Occipital lobe (tissue), 2 donors: Measurements from ENCODE around the gene SELENOS. TPM values are rescaled to one million over a fixed set of nuclear protein-coding genes. Genes with fewer than 3 reads are reported as not detected.

Experiments used
- DNase-seq: peaks from one replicate; lab custom pipeline; 2025; lab: John Stamatoyannopoulos, UW
- total RNA-seq: library from RNA; depleted of rRNA; stranded (reverse); fragments of >200 nt; gene quantifications from one replicate; pipeline ENCODE4 v1.2.3, GENCODE V29; 2014

Gene SELENOS
- total RNA-seq, 1 donor from 2014 or later, result 40.1 TPM

DNA sequence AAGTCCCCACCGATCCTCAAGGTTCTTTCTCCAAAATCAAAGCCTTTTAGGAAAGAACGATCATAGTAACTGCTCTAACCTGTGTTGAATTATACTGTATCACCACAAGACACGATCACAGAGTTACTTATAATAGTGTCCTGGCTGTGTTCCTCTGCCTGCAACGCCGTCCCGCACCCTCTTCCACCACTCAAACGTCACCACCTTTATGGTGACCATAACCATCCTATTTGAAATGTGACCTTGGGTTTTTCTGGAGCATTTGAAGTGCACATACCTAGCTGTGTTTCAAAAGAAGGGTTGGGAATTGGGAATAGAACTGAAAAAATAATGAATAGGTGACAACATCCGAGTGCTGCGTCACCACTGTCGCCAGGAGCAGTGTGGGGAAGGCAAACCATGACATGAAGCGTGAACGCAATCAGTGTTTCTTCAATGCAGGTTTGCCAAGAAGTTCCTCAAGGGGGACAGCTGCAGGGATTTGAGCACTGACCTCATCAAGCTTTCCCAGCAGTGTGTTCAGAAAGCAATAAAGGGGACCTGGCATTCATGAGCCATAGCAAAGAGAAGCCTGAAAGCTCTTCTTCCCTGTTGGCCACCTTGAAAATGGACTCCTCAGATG is 769 bp upstream of the SELENOS start:
- no peak for DNase-seq

DNA sequence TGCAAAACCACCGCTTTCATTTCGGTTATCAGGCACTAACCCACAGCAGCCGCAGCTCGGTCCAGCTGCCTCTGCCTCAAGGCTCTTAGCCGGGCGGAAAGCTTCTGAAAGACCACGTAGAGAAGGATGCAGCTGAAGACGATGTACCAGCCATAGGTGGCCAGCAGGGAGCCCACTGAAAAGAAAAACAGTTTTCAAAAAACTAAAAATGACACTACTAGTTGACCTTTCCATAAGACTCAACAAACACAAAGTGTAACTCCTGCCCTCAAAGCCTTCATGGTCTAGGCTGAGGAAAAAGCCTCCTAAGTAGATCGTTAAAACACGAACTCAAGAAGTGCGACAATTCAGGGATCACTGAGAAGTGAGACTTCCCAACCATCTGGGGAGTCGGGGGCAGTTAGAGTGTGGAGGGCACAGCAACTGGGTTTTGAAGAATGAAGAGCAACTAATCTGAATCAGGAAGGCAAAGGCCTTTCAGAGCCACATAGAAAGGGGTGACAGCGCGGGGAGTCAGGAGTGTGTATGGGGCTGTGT is 716 bp downstream of the SELENOS start:
- no peak for DNase-seq

DNA sequence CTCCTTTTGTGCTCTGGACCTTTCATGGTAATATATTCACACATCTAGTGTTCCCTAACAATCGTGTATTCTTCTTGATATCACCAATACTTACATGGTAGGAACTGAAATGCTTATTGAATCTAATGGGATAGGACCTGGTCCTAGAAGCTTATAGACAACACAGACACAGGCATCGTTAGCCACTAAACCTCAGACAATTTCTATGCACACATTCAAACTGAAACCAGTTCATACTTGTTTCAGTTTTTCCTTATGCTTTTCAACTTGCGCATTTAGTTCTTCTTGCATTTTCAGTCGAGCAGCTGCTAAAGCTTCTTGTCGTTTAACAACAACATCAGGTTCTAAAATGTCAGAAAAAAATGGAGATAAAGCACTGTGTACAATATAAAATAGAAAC is 2.3 kb downstream of the SELENOS start:
- no peak for DNase-seq

DNA sequence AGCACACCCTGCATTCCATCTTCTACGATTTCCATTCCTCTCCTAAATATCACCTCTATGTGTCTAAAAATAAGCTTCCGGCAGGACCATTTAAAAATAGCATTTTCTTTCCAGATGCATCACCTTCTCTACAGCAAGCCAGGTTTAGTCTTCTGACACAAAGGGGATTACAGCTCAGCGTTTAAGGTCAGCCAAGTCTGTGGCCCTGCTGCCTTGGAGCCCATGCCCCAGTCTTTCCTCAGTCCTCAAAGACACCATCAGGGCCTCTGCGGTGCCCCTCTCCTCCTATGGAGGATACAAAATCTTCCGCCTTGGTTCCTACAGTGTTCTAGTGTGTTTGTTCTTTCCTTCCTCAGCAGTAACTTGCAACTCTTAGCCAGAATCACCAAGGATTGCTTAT is 3.8 kb downstream of the SELENOS start:
- no peak for DNase-seq

DNA sequence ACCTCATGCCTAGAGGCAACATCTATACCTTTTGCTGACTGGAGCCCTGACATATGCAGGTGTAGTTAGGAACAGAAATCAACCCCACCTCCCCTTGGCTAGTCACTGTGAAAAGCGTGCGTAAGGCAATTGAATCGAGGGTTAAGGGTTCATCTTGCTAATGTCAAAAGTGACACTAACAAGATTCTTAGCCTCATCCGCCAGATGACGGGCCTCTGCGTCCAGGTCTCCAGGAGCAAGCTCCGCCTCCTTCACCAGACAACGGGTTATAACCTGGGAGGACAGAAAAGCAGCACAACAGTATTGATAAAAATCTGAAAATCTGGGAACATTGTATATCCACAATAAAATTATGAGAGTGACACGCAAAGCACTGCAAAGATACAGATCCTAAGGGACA is 4.7 kb downstream of the SELENOS start:
- DNase-seq, result no peak

GRCh38 chr15:101269479-101270223 is 7.6 kb downstream of the SELENOS start:
- DNase-seq, result no peak

DNA sequence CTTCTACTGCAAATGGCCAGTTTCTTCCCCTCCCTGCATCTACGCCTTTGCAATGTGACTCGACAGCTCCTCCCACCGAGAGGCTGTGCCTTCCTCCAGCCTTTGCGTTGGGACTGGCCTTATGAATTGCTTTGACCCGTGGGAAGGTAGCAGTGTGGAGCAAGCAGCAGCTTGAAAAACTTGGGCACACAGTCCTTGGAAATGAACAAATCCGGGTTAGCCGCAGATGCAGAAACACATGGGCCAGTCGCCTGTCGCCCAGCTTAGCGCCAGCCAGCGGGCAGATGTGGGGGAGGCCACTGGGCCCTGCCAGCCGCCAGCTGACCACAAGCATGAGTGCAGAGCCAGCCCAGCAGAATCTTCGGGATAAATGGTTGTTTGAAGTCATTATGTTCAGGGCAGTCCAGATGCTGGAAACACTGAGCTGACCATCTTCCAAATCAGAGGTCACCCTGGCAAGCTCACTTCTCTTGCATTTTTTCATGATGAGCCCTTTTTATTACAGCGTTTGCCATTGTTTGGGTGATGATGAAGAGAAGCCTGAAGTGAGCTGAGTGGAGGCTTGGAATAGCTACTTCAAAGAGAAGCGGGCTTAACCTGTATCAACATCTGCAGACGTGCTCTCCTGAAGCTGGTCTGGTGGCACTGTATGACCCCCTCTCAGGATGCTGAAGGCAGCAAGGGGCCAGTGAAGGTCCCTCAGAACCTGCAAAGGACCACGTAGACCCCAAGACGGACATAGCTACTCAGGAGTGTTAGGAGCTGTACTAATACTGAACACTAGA is 9.8 kb downstream of the SELENOS start:
- DNase-seq, result peak; percentile 51

- DNase-seq, result no peak
These were observed 10.5 kb downstream of the SELENOS start for GRCh38 chr15:101266787-101267186.

DNA sequence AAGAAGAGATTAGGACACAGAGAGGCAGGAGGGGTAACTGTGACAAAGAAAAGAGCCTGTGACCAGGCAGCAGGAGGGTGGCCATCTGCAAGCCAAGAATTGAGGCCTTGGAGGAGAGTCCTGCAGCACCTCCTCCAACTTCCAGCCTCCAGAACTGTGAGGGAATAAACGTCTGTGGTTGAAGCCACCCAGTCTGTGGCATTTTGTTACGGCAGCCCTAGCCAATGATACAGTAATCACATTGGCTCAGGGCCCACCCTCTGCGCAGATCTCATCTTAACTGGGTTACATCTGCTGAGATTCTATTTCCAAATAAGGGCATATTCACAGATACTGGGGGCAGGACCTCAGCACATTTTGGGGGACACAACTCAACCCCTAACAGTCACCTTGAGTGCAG is 11.3 kb downstream of the SELENOS start:
- DNase-seq, result no peak

DNA sequence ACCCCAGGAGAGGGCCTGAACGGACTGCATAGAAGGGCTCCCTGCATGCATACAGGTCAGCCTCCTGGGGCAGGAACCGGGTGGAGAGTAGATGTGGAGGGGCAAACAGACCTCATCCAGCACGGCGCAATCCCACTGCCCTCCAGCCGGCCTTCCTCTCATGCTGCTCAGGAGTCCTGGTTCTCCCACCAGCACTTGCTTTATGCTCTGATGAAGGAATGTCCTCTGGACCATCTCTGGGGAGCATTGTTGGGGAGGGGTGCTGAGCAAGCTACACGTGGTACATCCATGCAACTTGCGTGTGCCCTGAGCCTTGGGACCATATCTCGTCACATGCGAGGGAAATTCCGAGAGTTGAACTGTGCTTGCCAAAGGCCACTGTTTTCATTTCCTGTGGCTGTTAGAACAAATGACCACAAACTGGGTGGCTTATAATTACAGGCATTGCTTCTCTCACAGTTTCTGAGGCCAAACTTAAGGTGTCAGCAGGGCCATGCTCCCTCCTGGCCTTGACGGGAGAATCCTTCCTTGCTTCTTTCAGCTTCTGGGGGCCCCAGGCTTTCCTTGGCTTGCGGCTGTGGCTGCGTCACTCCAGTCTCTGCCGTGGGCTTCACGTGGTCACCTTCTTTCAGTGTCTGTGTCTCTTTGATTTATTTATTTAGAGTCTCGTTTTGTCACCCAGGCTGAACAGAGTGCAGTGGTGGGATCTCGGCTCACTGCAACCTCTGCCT is 12.2 kb downstream of the SELENOS start:
- DNase-seq, result no peak

DNA sequence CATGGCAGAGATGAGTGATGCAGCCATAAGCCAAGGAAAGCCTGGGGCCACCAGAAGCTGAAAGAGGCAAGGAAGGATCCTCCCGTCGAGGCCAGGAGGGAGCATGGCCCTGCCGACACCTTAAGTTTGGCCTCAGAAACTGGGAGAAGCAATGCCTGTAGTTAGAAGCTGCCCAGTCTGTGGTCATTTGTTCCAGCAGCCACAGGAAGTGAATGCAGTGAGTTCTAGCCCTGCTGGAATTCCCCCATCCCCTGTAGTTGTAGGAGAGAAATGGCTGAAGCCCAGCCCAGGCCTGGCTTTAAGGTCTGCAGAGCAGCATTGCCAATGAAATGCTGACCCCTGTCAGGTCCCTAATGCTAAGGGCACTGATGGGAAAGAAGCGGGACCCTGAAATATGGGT is 13.3 kb downstream of the SELENOS start:
- DNase-seq, result no peak

DNA sequence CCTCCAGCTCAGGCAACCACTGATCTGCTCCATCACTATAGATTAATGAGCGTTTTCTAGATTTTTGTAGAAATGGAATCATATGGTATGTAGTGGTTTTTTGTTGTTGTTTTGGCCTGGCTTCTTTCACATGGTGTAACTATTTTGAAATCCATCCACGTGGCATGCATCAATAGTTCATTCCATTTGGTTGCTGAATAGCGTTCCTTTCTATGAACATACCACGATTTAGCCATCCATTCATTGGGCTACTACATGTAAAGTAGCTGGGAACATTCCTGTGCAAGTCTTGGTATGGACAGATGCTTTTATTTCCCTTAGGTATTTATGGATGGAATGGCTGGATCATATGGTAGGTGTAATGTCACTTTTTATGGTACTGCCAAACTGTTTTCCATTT is 14.7 kb downstream of the SELENOS start:
- no peak for DNase-seq

- DNase-seq, result no peak
These were observed 18.8 kb downstream of the SELENOS start for GRCh38 chr15:101258238-101259144.

DNA sequence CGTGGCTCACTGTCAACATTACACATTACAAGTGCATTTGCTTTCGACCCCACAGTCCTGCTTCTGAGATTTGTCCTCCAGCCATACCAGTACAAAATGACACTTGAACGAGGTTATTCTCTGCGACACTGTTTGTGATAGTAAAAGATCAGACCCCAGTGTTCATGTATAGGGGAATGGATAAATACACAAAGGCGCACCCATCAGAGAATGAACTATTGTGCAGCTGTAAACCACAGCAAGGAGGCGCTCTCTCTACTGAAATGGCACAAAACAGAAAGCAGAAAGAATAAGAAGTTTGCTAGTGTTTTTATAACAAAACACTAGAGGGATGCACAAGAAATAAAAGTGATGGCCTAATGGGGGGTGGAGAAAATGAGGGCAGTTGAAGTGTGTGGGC is 20.5 kb downstream of the SELENOS start:
- DNase-seq, result no peak

DNA sequence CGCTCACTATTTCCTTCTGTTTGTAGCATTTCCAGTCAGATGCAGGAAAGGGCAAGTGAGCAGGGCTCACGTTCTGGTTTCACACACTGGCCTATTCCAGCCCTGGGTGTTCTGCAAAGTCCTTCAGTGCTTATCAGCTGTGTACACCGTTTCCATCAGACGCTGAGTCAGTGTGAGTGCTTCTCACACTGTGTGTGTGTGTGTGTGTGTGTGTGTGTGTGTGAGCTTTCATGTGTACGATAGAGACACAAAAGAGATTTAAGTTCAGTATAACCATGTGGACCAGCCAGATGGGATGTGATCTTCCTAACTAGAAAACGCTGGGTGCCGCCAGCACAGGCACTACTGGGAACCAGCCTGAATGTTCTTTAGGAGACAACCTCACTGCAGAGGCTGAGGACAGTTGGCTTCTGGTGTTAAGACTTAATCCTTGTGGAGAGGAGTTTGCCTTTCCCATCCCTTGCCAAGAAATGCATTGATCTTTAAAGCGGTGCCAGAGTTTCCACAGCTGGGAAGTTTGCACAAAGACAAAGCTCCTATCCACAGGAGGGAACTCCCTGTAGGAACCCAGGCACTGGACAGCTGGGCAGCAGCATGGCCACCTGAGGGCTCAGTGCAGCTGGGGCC is 21.6 kb downstream of the SELENOS start:
- DNase-seq, result no peak

DNA sequence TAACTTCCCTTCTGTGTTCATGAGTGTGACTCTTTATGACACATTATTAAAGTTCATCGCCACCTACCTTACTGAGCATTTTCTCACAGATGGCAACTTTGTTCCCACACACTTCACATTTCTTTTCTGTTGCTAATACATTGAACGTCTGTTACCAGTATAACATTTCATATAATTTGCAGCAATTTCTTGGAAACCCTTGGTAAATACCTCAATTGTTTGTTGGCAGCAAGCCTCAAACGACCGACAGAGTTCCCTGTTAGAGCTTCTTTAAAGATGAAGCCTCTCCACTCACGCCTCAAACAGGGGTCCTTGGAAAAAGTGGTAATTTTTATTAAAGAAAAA is 22.3 kb downstream of the SELENOS start:
- DNase-seq, result no peak

- no peak for DNase-seq
These were observed 22.9 kb downstream of the SELENOS start for GRCh38 chr15:101254157-101255050.

GRCh38 chr15:101252836-101253235 is 24.4 kb downstream of the SELENOS start:
- DNase-seq, result no peak
